ENCODE data around the gene LDOC1. TPM values are rescaled to one million over a fixed set of nuclear protein-coding genes. Genes with fewer than 3 reads are reported as not detected.

Gene LDOC1
- polyA plus RNA-seq, 1 donor from 2014 or later, result 7.2 TPM

DNA sequence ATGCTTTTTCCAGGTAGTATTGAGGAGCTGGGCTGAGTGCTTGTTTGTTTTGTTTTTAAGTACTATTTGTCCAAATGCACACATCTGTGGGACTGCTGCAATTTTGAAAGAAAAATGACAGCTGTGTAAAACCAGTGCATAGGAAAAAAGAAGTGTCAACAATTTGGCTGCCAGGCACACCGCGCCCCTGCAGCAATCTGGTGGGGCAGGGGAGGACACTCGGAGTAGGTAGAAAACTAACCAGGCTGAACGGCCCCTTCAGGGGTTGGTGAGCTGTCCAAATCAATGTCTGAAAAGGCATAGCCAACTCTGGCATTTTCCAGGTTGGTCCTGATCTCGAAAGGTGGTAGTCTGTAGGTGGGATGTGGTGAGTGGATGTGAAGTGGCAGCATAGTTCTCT, 1.1 kb downstream of the LDOC1 start:
- H3K4me2 ChIP-seq (ENCODE audit: low read length), result peak overlapping the region; percentile 48
- no peaks in the 10 kb centered on the region for H3K79me2 ChIP-seq (replicated peaks; ENCODE audit: insufficient read depth, low read length)
- no peaks in the 10 kb centered on the region for H3K9me2 ChIP-seq (ENCODE audit: insufficient read depth, low read length)
- peak overlapping the region; percentile 80 for H3K4me3 ChIP-seq (ENCODE audit: low read length)
- H3K27me3 ChIP-seq (ENCODE audit: insufficient read depth, low read depth, low read length), result no peaks in the 10 kb centered on the region
- TF ChIP-seq SMC3 (conservative IDR thresholded peaks at IDR 0.05; ENCODE audit: poor library complexity) (no peak), RAD21 (conservative IDR thresholded peaks at IDR 0.05) (no peak), POLR2AphosphoS5 (IDR thresholded peaks at IDR 0.05) (no peak), TAF1 (IDR thresholded peaks at IDR 0.05; ENCODE audit: low read depth) (no peak), MXI1 (conservative IDR thresholded peaks at IDR 0.05; ENCODE audit: poor library complexity, severe bottlenecking) (no peak), EP300 (conservative IDR thresholded peaks at IDR 0.05; ENCODE audit: poor library complexity, severe bottlenecking) (no peak), EZH2 (IDR thresholded peaks at IDR 0.05; ENCODE audit: borderline replicate concordance, insufficient read depth, low read length, poor library complexity, severe bottlenecking) (no peak)
- TF ChIP-seq, protein P1, sequence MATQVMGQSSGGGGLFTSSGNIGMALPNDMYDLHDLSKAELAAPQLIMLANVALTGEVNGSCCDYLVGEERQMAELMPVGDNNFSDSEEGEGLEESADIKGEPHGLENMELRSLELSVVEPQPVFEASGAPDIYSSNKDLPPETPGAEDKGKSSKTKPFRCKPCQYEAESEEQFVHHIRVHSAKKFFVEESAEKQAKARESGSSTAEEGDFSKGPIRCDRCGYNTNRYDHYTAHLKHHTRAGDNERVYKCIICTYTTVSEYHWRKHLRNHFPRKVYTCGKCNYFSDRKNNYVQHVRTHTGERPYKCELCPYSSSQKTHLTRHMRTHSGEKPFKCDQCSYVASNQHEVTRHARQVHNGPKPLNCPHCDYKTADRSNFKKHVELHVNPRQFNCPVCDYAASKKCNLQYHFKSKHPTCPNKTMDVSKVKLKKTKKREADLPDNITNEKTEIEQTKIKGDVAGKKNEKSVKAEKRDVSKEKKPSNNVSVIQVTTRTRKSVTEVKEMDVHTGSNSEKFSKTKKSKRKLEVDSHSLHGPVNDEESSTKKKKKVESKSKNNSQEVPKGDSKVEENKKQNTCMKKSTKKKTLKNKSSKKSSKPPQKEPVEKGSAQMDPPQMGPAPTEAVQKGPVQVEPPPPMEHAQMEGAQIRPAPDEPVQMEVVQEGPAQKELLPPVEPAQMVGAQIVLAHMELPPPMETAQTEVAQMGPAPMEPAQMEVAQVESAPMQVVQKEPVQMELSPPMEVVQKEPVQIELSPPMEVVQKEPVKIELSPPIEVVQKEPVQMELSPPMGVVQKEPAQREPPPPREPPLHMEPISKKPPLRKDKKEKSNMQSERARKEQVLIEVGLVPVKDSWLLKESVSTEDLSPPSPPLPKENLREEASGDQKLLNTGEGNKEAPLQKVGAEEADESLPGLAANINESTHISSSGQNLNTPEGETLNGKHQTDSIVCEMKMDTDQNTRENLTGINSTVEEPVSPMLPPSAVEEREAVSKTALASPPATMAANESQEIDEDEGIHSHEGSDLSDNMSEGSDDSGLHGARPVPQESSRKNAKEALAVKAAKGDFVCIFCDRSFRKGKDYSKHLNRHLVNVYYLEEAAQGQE (IDR thresholded peaks at IDR 0.05; ENCODE audit: borderline replicate concordance), result no peak
- TF ChIP-seq, protein P2, sequence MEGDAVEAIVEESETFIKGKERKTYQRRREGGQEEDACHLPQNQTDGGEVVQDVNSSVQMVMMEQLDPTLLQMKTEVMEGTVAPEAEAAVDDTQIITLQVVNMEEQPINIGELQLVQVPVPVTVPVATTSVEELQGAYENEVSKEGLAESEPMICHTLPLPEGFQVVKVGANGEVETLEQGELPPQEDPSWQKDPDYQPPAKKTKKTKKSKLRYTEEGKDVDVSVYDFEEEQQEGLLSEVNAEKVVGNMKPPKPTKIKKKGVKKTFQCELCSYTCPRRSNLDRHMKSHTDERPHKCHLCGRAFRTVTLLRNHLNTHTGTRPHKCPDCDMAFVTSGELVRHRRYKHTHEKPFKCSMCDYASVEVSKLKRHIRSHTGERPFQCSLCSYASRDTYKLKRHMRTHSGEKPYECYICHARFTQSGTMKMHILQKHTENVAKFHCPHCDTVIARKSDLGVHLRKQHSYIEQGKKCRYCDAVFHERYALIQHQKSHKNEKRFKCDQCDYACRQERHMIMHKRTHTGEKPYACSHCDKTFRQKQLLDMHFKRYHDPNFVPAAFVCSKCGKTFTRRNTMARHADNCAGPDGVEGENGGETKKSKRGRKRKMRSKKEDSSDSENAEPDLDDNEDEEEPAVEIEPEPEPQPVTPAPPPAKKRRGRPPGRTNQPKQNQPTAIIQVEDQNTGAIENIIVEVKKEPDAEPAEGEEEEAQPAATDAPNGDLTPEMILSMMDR (IDR thresholded peaks at IDR 0.05; ENCODE audit: poor library complexity, severe bottlenecking), result no peak
- no peaks in the 10 kb centered on the region for H4K20me1 ChIP-seq (ENCODE audit: insufficient read depth)
- no peaks in the 10 kb centered on the region for H3K9me3 ChIP-seq (ENCODE audit: low read length)
- H2AFZ ChIP-seq (ENCODE audit: low read depth, low read length), result no peak overlapping the region
- peak overlapping the region; percentile 87 for H3K9ac ChIP-seq (ENCODE audit: low read length)
- H3K27ac ChIP-seq (ENCODE audit: low read length), result peak overlapping the region; percentile 85
- H3F3A ChIP-seq (ENCODE audit: insufficient read depth, low read length, poor library complexity, severe bottlenecking), result no peaks in the 10 kb centered on the region
- no peaks in the 10 kb centered on the region for H3K36me3 ChIP-seq (ENCODE audit: insufficient read depth, low read length)

DNA sequence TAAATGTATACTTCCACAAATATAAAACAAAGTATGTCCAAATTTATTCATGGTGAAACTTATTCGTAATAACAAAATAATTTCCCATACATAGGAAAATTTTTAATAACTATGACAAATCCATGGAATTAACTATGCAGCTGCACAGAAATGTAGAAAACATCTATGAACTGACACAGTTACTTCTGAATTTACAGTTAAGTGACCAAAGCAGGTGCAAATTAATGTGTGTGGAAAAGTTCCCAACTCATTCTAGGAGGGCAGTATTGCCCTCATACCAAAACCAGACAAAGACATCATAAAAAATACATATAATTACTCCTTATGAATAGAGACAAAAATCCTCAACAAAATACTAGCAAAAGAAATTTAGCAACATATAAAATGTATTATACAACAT, 12.5 kb downstream of the LDOC1 start:
- H3K9me3 ChIP-seq (ENCODE audit: low read length), result no peaks in the 10 kb centered on the region
- H3K9ac ChIP-seq (ENCODE audit: low read length), result no peak overlapping the region
- H3K27ac ChIP-seq (ENCODE audit: low read length), result no peak overlapping the region
- H3K4me3 ChIP-seq (ENCODE audit: low read length), result no peak overlapping the region
- H3K4me2 ChIP-seq (ENCODE audit: low read length), result no peak overlapping the region
- no peaks in the 10 kb centered on the region for H3K36me3 ChIP-seq (ENCODE audit: insufficient read depth, low read length)
- no peaks in the 10 kb centered on the region for H3F3A ChIP-seq (ENCODE audit: insufficient read depth, low read length, poor library complexity, severe bottlenecking)
- H2AFZ ChIP-seq (ENCODE audit: low read depth, low read length), result no peak overlapping the region
- H3K27me3 ChIP-seq (ENCODE audit: insufficient read depth, low read depth, low read length), result no peaks in the 10 kb centered on the region
- TF ChIP-seq RAD21 (conservative IDR thresholded peaks at IDR 0.05) (no peak), TAF1 (IDR thresholded peaks at IDR 0.05; ENCODE audit: low read depth) (no peak), POLR2AphosphoS5 (IDR thresholded peaks at IDR 0.05) (no peak), EZH2 (IDR thresholded peaks at IDR 0.05; ENCODE audit: borderline replicate concordance, insufficient read depth, low read length, poor library complexity, severe bottlenecking) (no peak), MXI1 (conservative IDR thresholded peaks at IDR 0.05; ENCODE audit: poor library complexity, severe bottlenecking) (no peak), SMC3 (conservative IDR thresholded peaks at IDR 0.05; ENCODE audit: poor library complexity) (no peak), EP300 (conservative IDR thresholded peaks at IDR 0.05; ENCODE audit: poor library complexity, severe bottlenecking) (no peak)
- TF ChIP-seq, protein P1 (IDR thresholded peaks at IDR 0.05; ENCODE audit: borderline replicate concordance), result no peak
- TF ChIP-seq, protein P2 (IDR thresholded peaks at IDR 0.05; ENCODE audit: poor library complexity, severe bottlenecking), result no peak
- no peaks in the 10 kb centered on the region for H4K20me1 ChIP-seq (ENCODE audit: insufficient read depth)
- H3K9me2 ChIP-seq (ENCODE audit: insufficient read depth, low read length), result no peaks in the 10 kb centered on the region
- H3K79me2 ChIP-seq (replicated peaks; ENCODE audit: insufficient read depth, low read length), result no peaks in the 10 kb centered on the region

Measured in neural cell (in vitro differentiated cells).